Measurements from ENCODE around the gene PDXDC1.
"Not testable (repeated sequence)": the region's sequence is repeated elsewhere in the genome, so short reads cannot be mapped to it uniquely, and the experiment has no call there.

The PDXDC1 gene

GRCh38 chr16:14973785-14974322 is 972 bp upstream of the PDXDC1 start:
- not testable (repeated sequence) for DNase-seq

- DNase-seq, result not testable (repeated sequence)
Observed at GRCh38 chr16:14974331-14974655, 533 bp upstream of the PDXDC1 start.

- not testable (repeated sequence) for DNase-seq
Observed at GRCh38 chr16:14975418-14976194, 780 bp downstream of the PDXDC1 start.

- DNase-seq, result not testable (repeated sequence)
Observed at GRCh38 chr16:14976971-14977736, 2.3 kb downstream of the PDXDC1 start.

- DNase-seq, result not testable (repeated sequence)
Observed at GRCh38 chr16:14978281-14978680, 3.5 kb downstream of the PDXDC1 start.

GRCh38 chr16:14978908-14979307 is 4.1 kb downstream of the PDXDC1 start:
- not testable (repeated sequence) for DNase-seq

GRCh38 chr16:14981234-14981633 is 6.4 kb downstream of the PDXDC1 start:
- DNase-seq, result not testable (repeated sequence)

GRCh38 chr16:14982521-14982920 is 7.7 kb downstream of the PDXDC1 start:
- not testable (repeated sequence) for DNase-seq

GRCh38 chr16:14988092-14988491 is 13.3 kb downstream of the PDXDC1 start:
- not testable (repeated sequence) for DNase-seq

GRCh38 chr16:14988661-14989191 is 13.9 kb downstream of the PDXDC1 start:
- not testable (repeated sequence) for DNase-seq

GRCh38 chr16:14989291-14990281 is 14.8 kb downstream of the PDXDC1 start:
- not testable (repeated sequence) for DNase-seq

GRCh38 chr16:14993277-14994151 is 18.7 kb downstream of the PDXDC1 start:
- DNase-seq, result not testable (repeated sequence)

GRCh38 chr16:14996702-14997101 is 21.9 kb downstream of the PDXDC1 start:
- DNase-seq, result not testable (repeated sequence)

GRCh38 chr16:14998300-14998699 is 23.5 kb downstream of the PDXDC1 start:
- DNase-seq, result not testable (repeated sequence)

GRCh38 chr16:14999845-15000244 is 25.0 kb downstream of the PDXDC1 start:
- DNase-seq, result not testable (repeated sequence)

- not testable (repeated sequence) for DNase-seq
Observed at GRCh38 chr16:15002448-15002847, 27.6 kb downstream of the PDXDC1 start.

- not testable (repeated sequence) for DNase-seq
Observed at GRCh38 chr16:15005357-15006132, 30.7 kb downstream of the PDXDC1 start.

GRCh38 chr16:15008647-15009046 is 33.8 kb downstream of the PDXDC1 start:
- not testable (repeated sequence) for DNase-seq

- not testable (repeated sequence) for DNase-seq
Observed at GRCh38 chr16:15012941-15013340, 38.1 kb downstream of the PDXDC1 start.

- DNase-seq, result not testable (repeated sequence)
Observed at GRCh38 chr16:15015671-15016070, 40.8 kb downstream of the PDXDC1 start.
